Uterus (tissue), 2 donors: Measurements from ENCODE around the gene MICAL3.

ENCODE experiments used
- CTCF ChIP-seq, 4 experiments: fragments of 200-600 bp in 2 of 4; fragments of 450-650 bp in 2 of 4; sonication (generic) in 2 of 4; IDR thresholded peaks; one replicate each; pipeline ENCODE4 v1.5.1; 2016 to 2019; ENCODE audit warnings: antibody characterized with exemption in 4 of 4, mild to moderate bottlenecking in 2 of 4, moderate library complexity in 1 of 4
- POLR2A ChIP-seq, 2 donors: fragments of 450-650 bp; IDR thresholded peaks; one replicate each; pipeline ENCODE4 v1.6.1; 2016; ENCODE audit warnings: antibody characterized with exemption in 2 of 2, mild to moderate bottlenecking in 1 of 2, moderate library complexity in 1 of 2

GRCh38 chr22:17941471-17942406 is 82.6 kb downstream of the MICAL3 start:
- TF ChIP-seq CTCF (IDR thresholded peaks at IDR 0.05) (no peak), POLR2A (IDR thresholded peaks at IDR 0.05) (no peak)
